Amygdala (tissue), 56 donors: ENCODE data around the gene SH2D3A.
A peak's percentile ranks its signal among the peaks of the same experiment; 100 is the strongest.
"Not testable (repeated sequence)": the region's sequence is repeated elsewhere in the genome, so short reads cannot be mapped to it uniquely, and the experiment has no call there.

Experiments
- DNase-seq, 56 donors: peaks; one replicate each; lab custom pipeline; 2025; lab: John Stamatoyannopoulos, UW

SH2D3A gene

GRCh38 chr19:6762253-6762797, 4.9 kb downstream of the SH2D3A start:
- not testable (repeated sequence) for DNase-seq

DNA sequence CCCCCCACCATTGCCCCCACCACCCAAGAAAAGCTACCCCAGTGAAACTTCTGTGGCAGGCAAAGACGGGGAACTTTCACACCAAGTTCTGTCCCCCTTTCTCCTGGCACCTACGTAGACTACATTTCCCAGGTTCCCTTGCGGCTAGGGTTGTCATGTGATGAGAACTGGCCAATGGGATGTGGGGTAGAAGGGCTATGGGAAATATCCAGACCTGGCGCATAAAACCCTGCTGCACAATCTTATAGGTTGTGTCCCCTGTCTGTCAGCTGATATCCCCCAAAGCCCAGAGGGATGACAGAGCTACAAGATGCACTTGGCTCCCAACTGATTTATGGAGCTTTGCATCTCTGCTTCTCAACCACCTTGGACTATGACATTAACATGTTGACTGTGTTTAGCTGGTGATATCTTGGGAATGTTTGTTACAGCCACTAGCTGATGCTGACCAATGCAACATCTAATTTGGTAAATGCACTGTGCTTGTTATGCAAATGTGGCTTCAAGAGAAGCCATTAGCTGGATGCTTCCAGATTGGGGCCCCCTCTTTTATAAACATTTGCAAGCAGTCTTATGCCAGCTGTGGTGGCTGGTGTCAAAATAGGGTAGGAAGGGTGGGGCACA, 6.1 kb downstream of the SH2D3A start:
- no peak for DNase-seq

GRCh38 chr19:6760606-6761005, 6.6 kb downstream of the SH2D3A start:
- DNase-seq = no peak

- DNase-seq = no peak
Observed at GRCh38 chr19:6754653-6755463, 12.4 kb downstream of the SH2D3A start.

- no peak for DNase-seq
Observed at GRCh38 chr19:6754136-6754535, 13.1 kb downstream of the SH2D3A start.

DNA sequence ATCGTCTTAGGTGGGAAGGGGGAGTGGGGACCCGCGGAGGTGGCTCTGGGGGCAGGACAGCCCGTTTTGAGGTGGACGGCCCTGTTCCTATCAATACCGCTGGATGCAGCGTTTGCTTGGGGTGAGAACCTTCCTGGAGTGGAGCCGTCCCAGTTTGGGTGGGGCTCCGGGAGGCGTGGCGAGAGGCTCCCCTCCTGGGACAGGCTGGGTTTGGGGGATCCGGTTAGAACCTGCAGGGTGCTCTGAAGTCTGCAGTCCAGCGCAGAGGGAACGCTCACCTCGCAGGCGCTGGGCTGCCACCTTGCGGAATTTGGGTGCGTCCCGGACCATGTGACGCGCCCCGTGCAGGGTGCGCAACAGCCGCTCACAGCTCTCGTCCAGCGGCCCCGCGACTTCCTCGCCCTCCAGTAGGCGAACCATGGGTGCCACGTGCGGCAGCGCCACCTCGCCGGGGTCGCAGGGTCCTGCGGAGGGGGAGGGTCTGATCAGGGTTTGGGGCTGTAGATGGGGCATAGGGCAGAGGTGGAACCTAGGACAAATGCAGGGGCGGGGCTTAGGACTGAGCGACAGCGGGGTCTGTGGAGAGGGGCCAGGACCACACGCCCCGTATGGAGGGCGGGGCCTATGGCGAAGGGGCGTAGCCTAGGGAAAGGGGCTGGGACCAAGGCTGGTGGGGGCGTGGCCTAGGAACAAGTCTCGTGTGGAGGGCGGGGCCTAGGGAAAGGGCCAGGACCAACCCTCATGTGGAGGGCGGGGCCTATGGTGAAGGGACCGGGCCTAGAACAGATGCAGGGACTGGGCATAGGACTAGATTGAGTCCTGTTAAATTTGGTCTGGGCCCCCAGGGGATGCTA, 13.8 kb downstream of the SH2D3A start:
- peak in 9 of 56 donors; percentile 4 to 75 (median 32) for DNase-seq

- DNase-seq = no peak
Observed at GRCh38 chr19:6752256-6753177, 14.7 kb downstream of the SH2D3A start.

- DNase-seq = no peak
Observed at GRCh38 chr19:6751189-6751588, 16.0 kb downstream of the SH2D3A start.

- DNase-seq = no peak
Observed at GRCh38 chr19:6750062-6750461, 17.2 kb downstream of the SH2D3A start.

- DNase-seq = not testable (repeated sequence)
Observed at GRCh38 chr19:6748543-6748942, 18.7 kb downstream of the SH2D3A start.

DNA sequence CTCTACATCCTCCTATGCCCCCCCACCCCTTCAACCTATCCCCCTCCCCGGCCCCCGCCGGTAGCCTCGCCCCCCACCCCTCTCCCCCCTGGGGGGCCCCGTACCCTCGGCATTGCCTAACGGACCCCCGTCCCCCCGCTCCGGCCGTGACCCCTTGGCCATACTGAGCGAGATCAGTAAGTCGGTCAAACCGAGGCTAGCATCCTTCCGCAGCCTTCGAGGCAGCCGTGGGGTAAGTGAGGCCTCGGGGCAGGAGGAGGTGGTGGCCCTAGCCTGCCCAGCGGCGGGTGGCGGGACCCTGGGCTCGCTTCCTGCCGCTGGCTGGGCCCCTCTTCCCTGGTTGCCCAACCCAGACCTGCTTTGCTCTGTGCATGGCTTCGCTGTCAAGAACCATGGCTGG, 21.3 kb downstream of the SH2D3A start:
- no peak for DNase-seq

- peak in 44 of 56 donors; percentile 6 to 72 (median 44) for DNase-seq
Observed at GRCh38 chr19:6744381-6745301, 22.6 kb downstream of the SH2D3A start.

DNA sequence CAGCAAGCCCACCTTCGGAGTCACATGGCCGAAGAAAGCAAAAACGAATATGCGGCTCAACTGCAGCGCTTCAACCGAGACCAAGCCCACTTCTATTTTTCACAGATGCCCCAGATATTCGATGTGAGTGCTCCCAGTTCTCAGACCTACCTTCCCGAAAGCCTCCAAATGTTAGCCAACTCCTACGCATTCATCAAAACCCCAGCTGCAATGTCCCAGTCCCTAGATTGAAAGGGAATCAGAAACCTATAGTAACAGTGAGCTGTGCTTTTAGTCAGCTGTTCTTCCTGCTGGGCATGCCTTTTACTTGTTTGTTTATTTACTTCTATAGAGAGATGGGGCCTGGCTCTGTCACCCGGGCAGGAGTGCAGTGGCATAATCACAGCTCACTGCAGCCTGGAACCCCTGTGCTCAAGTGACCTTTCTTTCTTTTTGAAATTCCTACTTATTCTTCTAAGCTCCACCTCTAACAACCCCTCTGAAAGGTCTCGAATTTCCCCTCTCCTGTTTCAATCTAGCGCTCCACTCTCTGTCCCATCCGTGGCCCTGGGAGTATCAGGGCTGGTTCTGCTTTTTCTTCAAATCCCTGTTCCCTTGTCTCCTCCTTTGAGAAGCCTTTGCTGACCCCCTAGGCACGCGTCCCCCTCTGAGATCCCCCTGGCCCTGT, 23.4 kb downstream of the SH2D3A start:
- DNase-seq = no peak

DNA sequence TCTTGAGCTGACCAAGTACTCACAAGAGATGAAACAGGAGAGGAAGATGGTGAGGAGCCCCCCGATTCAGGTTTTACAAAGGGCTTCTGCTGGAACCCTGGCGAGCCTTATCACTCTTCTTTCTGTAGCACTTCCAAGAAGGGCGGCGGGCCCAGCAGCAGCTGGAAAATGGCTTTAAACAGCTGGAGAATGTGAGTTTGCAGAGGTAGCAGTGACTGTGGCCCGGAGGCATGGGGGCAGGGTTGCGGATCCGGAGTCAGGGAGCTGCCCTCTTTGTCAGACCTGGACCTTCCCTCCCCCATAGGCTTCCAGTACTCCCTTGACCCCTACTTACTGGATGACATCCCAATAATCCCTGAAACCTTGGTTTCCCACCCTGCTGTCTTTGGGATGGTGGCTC, 24.2 kb downstream of the SH2D3A start:
- no peak for DNase-seq

DNA sequence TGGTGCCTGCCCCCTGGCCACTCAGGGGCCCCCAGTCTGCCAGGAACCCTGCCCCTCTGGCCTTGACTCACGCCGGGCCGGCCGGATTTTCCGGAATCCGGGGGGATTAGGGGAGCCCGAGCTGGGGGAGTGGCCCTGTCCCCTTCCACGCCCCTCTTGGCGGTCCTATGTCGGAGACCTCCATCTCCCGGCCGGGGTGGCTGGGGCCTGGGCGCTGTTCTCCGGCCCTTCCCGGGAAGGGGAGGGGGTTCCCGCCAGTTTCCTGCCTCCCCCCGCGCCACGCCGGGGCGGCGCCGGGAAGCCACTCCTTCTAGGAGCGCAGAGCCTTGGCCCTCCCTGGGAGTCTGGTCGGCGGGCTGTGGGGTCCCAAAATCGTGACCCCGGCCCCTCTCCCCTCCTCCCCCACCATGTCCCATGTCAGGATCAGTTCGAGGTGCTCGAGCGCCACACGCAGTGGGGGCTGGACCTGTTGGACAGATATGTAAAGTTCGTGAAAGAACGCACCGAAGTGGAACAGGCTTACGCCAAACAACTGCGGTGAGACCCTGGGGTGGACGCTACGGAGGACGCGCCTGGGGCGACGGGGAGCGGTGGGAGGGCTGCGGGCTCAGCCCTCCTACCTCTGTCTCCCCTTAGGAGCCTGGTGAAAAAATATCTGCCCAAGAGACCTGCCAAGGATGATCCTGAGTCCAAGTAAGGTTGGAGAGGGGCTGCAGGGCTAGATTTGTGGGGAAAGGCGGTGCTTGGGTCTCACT, 26.5 kb downstream of the SH2D3A start:
- DNase-seq = peak in 3 of 56 donors; percentile 0 to 31 (median 13)

DNA sequence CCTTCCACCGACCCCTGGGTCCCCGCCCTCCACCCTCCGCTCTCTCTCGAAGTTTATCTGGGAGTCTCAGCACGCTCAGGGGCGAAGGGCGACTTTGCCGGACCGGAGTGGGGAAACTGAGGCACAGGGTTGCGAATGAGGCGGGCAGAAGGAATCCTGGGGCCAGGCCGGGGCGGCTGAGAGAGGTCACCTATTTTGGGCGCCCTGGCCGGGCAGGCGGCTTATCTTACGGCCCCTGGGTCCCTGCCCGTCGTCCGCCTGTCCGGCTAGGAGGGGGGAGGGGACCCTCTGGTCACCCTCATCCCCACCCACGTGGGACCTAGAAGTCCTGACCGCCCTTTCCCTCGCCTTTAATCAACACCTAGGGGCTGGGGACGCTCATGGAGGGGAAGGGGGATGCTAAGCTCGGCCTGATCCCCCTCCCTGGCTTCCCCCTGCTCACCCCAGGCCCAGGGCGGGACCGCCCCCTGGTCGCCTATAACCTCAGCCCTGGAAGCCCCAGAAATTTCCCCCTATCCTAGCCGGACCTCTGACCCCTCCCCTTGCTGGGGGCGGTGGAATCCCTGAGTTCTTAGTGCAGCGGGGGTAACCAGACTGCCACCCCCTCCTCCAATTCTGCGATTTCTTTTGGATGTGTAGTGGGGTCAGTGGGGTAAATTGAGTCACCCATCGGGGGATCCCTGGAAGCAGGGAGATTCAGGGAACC, 27.2 kb downstream of the SH2D3A start:
- DNase-seq = peak in 1 of 56 donors; percentile 1
